Astrocyte (in vitro differentiated cells and primary cell): Measurements from ENCODE around the gene TXNL4A. TPM values are rescaled to one million over a fixed set of nuclear protein-coding genes. Genes with fewer than 3 reads are reported as not detected.

Experiments
- DNase-seq: peaks from one replicate; pipeline ENCODE4 v3.0.0-alpha.2; 2010; ENCODE audit warnings: low read depth
- FAIRE-seq: peaks from 2 replicates; lab custom pipeline; 2011; peaks lifted over from hg19 to GRCh38; lab: Jason Lieb, UNC
- H2AFZ ChIP-seq: 2 replicates; pipeline ENCODE4 v1.6.0; 2012; ENCODE audit warnings: low read depth, low read length, inconsistent platforms
- H3K27ac ChIP-seq: 2 replicates; pipeline ENCODE4 v1.5.1; 2011; ENCODE audit warnings: low read depth, low read length, inconsistent platforms
- H3K27me3 ChIP-seq: 2 replicates; pipeline ENCODE4 v1.6.0; 2011; ENCODE audit warnings: low read length, inconsistent platforms; ENCODE audit not compliant: insufficient read depth
- H3K36me3 ChIP-seq: 2 replicates; pipeline ENCODE4 v1.5.1; 2011; ENCODE audit warnings: low read length, inconsistent platforms; ENCODE audit not compliant: insufficient read depth
- H3K4me1 ChIP-seq: 2 replicates; pipeline ENCODE4 v1.5.1; 2011; ENCODE audit warnings: low read length, inconsistent platforms; ENCODE audit not compliant: insufficient read depth
- H3K4me2 ChIP-seq: 2 replicates; pipeline ENCODE4 v1.6.0; 2012; ENCODE audit warnings: low read length, inconsistent platforms
- H3K4me3 ChIP-seq: 2 replicates; pipeline ENCODE4 v1.5.1; 2011; ENCODE audit warnings: low read depth, mild to moderate bottlenecking, low read length, inconsistent platforms; ENCODE audit not compliant: insufficient read depth
- H3K79me2 ChIP-seq: 2 replicates; pipeline ENCODE4 v1.6.0; 2012; ENCODE audit warnings: mild to moderate bottlenecking, low read length, inconsistent platforms; ENCODE audit not compliant: insufficient read depth
- H3K9ac ChIP-seq: 2 replicates; pipeline ENCODE4 v1.6.0; 2012; ENCODE audit warnings: mild to moderate bottlenecking, low read length, inconsistent platforms
- H3K9me3 ChIP-seq: 2 replicates; pipeline ENCODE4 v1.5.1; 2012; ENCODE audit warnings: low read depth, mild to moderate bottlenecking, low read length, inconsistent platforms; ENCODE audit not compliant: insufficient read depth
- H4K20me1 ChIP-seq: 2 replicates; pipeline ENCODE4 v1.6.0; 2012; ENCODE audit warnings: low read length, inconsistent platforms; ENCODE audit not compliant: insufficient read depth
- H3K27ac Mint-ChIP-seq: one replicate; pipeline ENCODE4 v1.8.0; 2021; ENCODE audit warnings: mild to moderate bottlenecking, mixed read lengths; ENCODE audit not compliant: unreplicated experiment
- H3K27me3 Mint-ChIP-seq: one replicate; pipeline ENCODE4 v1.8.0; 2021; ENCODE audit warnings: low read depth, mixed read lengths; ENCODE audit not compliant: unreplicated experiment
- H3K36me3 Mint-ChIP-seq: one replicate; pipeline ENCODE4 v1.8.0; 2021; ENCODE audit warnings: low read depth, mixed read lengths; ENCODE audit not compliant: unreplicated experiment
- H3K4me1 Mint-ChIP-seq: one replicate; pipeline ENCODE4 v1.8.0; 2021; ENCODE audit warnings: low read depth, mixed read lengths; ENCODE audit not compliant: unreplicated experiment
- H3K4me3 Mint-ChIP-seq: one replicate; pipeline ENCODE4 v1.8.0; 2021; ENCODE audit warnings: mild to moderate bottlenecking, moderate library complexity, mixed read lengths; ENCODE audit not compliant: unreplicated experiment
- H3K9me3 Mint-ChIP-seq: one replicate; pipeline ENCODE4 v1.8.0; 2021; ENCODE audit warnings: mild to moderate bottlenecking, mixed read lengths; ENCODE audit not compliant: unreplicated experiment
- CTCF ChIP-seq: IDR thresholded peaks from 2 replicates; pipeline ENCODE4 v1.5.1; 2011; ENCODE audit warnings: low read depth, mild to moderate bottlenecking, inconsistent platforms, low read length, moderate library complexity; ENCODE audit not compliant: insufficient read depth
- EZH2 ChIP-seq: IDR thresholded peaks from 2 replicates; pipeline ENCODE4 v1.6.1; 2012; ENCODE audit warnings: mild to moderate bottlenecking, low read length, inconsistent platforms; ENCODE audit not compliant: insufficient read depth
- total RNA-seq: library from RNA; stranded (reverse); gene quantifications from 2 replicates; pipeline ENCODE4 v1.2.1, GENCODE V29; 2021

Gene TXNL4A
- total RNA-seq, 1 donor from 2014 or later: 135 TPM

GRCh38 chr18:79942786-79943607 lies 45.4 kb downstream of the TXNL4A start:
- H3K9me3 ChIP-seq: no peaks in the 10 kb centered on the region
- H2AFZ ChIP-seq: no peak overlapping the region
- H3K27me3 ChIP-seq: no peaks in the 10 kb centered on the region
- H3K4me1 ChIP-seq: no peaks in the 10 kb centered on the region
- H3K36me3 ChIP-seq: peaks cover 6% of the 10 kb centered on the region
- peaks cover 90% of the 10 kb centered on the region for H4K20me1 ChIP-seq
- H3K4me2 ChIP-seq: no peak overlapping the region
- Mint-ChIP-seq H3K36me3 (peaks cover 17% of the 10 kb centered on the region), H3K9me3 (no peaks in the 10 kb centered on the region), H3K4me3 (no peak overlapping the region), H3K4me1 (peaks cover 6% of the 10 kb centered on the region), H3K27ac (no peak overlapping the region), H3K27me3 (peaks cover 2% of the 10 kb centered on the region)
- no peak overlapping the region for H3K4me3 ChIP-seq
- H3K9ac ChIP-seq: no peak overlapping the region
- H3K27ac ChIP-seq: no peak overlapping the region
- no peak for DNase-seq
- H3K79me2 ChIP-seq: peaks cover 91% of the 10 kb centered on the region
- FAIRE-seq: no peak
- TF ChIP-seq EZH2 (no peak), CTCF (no peak)

GRCh38 chr18:79942211-79942610 lies 46.2 kb downstream of the TXNL4A start:
- Histone ChIP-seq H3K27me3 (no peaks in the 10 kb centered on the region), H3K4me1 (no peaks in the 10 kb centered on the region), H3K4me3 (no peak overlapping the region), H2AFZ (no peak overlapping the region), H3K27ac (no peak overlapping the region), H3K9me3 (no peaks in the 10 kb centered on the region), H3K36me3 (peaks cover 6% of the 10 kb centered on the region), H3K9ac (no peak overlapping the region), H4K20me1 (peaks cover 87% of the 10 kb centered on the region), H3K4me2 (no peak overlapping the region), H3K79me2 (peaks cover 92% of the 10 kb centered on the region)
- H3K36me3 Mint-ChIP-seq: peaks cover 21% of the 10 kb centered on the region
- FAIRE-seq (no peak), DNase-seq (no peak)
- H3K9me3 Mint-ChIP-seq: no peaks in the 10 kb centered on the region
- H3K4me1 Mint-ChIP-seq: peaks cover 6% of the 10 kb centered on the region
- H3K4me3 Mint-ChIP-seq: no peak overlapping the region
- H3K27ac Mint-ChIP-seq: no peak overlapping the region
- TF ChIP-seq CTCF (no peak), EZH2 (no peak)
- peaks cover 2% of the 10 kb centered on the region for H3K27me3 Mint-ChIP-seq

- Histone ChIP-seq H3K27me3 (no peaks in the 10 kb centered on the region), H3K79me2 (peaks cover 93% of the 10 kb centered on the region), H3K36me3 (peaks cover 6% of the 10 kb centered on the region), H3K9me3 (no peaks in the 10 kb centered on the region), H4K20me1 (peaks cover 87% of the 10 kb centered on the region), H2AFZ (no peak overlapping the region), H3K4me3 (no peak overlapping the region), H3K27ac (no peak overlapping the region), H3K4me2 (no peak overlapping the region), H3K9ac (no peak overlapping the region), H3K4me1 (no peaks in the 10 kb centered on the region)
- Mint-ChIP-seq H3K27me3 (no peaks in the 10 kb centered on the region), H3K4me3 (no peak overlapping the region), H3K4me1 (peaks cover 6% of the 10 kb centered on the region), H3K36me3 (peaks cover 22% of the 10 kb centered on the region), H3K27ac (no peak overlapping the region), H3K9me3 (no peaks in the 10 kb centered on the region)
- FAIRE-seq: no peak
- TF ChIP-seq EZH2 (no peak), CTCF (no peak)
- DNase-seq: no peak
Observed at GRCh38 chr18:79941473-79942119, 46.8 kb downstream of the TXNL4A start.
